Effector CD8-positive, alpha-beta T cell (primary cell): ENCODE data around the gene SLIT1.

ENCODE experiments used
- DNase-seq: peaks from one replicate; lab custom pipeline; 2025; lab: John Stamatoyannopoulos, UW

The SLIT1 gene

GRCh38 chr10:96968682-96969423 is 216.9 kb downstream of the SLIT1 start:
- DNase-seq = no peak

- DNase-seq = no peak
Observed at GRCh38 chr10:96967847-96968246, 217.9 kb downstream of the SLIT1 start.

- no peak for DNase-seq
Observed at GRCh38 chr10:96964131-96964530, 221.6 kb downstream of the SLIT1 start.

GRCh38 chr10:96960872-96961271 is 224.9 kb downstream of the SLIT1 start:
- no peak for DNase-seq

- DNase-seq = no peak
Observed at GRCh38 chr10:96959733-96960132, 226.0 kb downstream of the SLIT1 start.

- no peak for DNase-seq
Observed at GRCh38 chr10:96958071-96958470, 227.7 kb downstream of the SLIT1 start.

GRCh38 chr10:96955794-96956193 is 230.0 kb downstream of the SLIT1 start:
- no peak for DNase-seq

GRCh38 chr10:96951954-96952353 is 233.8 kb downstream of the SLIT1 start:
- DNase-seq = no peak

- no peak for DNase-seq
Observed at GRCh38 chr10:96949039-96949683, 236.6 kb downstream of the SLIT1 start.
